Measurements from ENCODE around the gene TENT5C. TPM values are rescaled to one million over a fixed set of nuclear protein-coding genes. Genes with fewer than 3 reads are reported as not detected.

The TENT5C gene
- total RNA-seq, 2 donors from 2014 or later = 17.0 to 20.1 TPM

- Histone ChIP-seq H3K4me1 (peaks cover 0 to 31% of the 10 kb centered on the region in 2 donors), H3K36me3 (no peaks in the 10 kb centered on the region), H3K9me3 (no peaks in the 10 kb centered on the region), H3K4me3 (no peak overlapping the region), H3K27ac (no peak overlapping the region), H3K27me3 (no peaks in the 10 kb centered on the region)
- TF ChIP-seq, protein P1, sequence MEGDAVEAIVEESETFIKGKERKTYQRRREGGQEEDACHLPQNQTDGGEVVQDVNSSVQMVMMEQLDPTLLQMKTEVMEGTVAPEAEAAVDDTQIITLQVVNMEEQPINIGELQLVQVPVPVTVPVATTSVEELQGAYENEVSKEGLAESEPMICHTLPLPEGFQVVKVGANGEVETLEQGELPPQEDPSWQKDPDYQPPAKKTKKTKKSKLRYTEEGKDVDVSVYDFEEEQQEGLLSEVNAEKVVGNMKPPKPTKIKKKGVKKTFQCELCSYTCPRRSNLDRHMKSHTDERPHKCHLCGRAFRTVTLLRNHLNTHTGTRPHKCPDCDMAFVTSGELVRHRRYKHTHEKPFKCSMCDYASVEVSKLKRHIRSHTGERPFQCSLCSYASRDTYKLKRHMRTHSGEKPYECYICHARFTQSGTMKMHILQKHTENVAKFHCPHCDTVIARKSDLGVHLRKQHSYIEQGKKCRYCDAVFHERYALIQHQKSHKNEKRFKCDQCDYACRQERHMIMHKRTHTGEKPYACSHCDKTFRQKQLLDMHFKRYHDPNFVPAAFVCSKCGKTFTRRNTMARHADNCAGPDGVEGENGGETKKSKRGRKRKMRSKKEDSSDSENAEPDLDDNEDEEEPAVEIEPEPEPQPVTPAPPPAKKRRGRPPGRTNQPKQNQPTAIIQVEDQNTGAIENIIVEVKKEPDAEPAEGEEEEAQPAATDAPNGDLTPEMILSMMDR (IDR thresholded peaks at IDR 0.05) = no peak
- DNase-seq (ENCODE audit: low spot score) = no peak
Measured at GRCh38 chr1:117656202-117656641, 50.4 kb downstream of the TENT5C start.

DNA sequence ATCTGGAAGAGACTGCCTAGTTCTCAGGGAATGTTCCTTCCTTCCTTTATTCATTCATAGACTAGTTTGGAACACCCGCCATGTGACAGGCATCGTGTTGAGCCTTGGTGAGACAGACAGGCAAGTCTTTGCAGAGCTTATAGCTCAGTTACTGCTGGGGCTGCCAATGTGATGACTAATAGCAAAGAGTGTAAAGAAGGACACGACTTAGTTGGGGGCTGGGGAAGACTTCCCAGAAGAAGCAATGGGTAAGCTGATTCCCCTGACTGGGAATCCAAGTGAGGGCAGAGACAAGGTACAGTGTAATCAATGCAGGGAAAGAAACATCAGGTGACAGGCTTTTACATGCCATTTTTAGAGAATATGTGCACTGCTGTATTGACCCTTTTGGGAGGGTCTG is 51.2 kb downstream of the TENT5C start:
- H3K9me3 ChIP-seq = no peaks in the 10 kb centered on the region
- no peak for DNase-seq (ENCODE audit: low spot score)
- H3K27ac ChIP-seq = no peak overlapping the region
- peaks cover 0 to 31% of the 10 kb centered on the region in 2 donors for H3K4me1 ChIP-seq
- no peaks in the 10 kb centered on the region for H3K36me3 ChIP-seq
- H3K27me3 ChIP-seq = no peaks in the 10 kb centered on the region
- no peak overlapping the region for H3K4me3 ChIP-seq
- TF ChIP-seq, protein P1 (IDR thresholded peaks at IDR 0.05) = no peak

DNA sequence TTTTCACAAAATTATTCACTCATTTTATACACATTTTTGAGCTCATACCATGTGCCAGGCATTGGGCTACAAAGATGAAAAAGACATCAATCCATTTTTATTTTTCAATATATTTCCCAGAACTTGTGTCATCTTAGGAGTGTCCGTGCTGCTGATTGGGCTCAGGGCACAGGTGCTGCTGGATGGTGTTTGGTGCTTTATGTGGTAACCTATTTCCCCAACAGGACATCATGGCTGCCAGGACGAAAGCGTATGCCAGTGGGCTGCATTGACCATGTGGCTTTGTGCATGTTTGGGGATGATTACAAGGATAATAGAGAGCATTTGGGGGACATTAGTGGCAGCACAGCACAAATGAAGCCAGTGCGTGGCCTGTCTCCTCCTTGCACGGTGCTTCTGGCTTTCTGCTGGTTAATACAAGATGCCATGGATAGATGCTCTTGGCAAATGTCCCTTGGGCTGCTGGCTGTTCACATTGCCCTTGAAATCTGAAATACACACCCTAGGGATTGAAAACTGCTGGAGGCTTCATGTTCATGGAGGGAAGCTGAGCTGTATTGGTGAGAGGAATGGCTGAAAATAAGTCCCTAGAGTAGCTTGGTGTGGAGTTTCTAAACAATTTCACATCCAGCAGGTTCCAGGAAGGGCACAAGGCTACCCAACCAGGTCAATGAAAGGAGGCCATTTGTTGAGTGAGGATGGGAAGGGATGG is 52.3 kb downstream of the TENT5C start:
- Histone ChIP-seq H3K9me3 (no peaks in the 10 kb centered on the region), H3K36me3 (no peaks in the 10 kb centered on the region), H3K4me3 (no peak overlapping the region), H3K27me3 (no peaks in the 10 kb centered on the region), H3K4me1 (peaks cover 0 to 31% of the 10 kb centered on the region in 2 donors), H3K27ac (no peak overlapping the region)
- DNase-seq (ENCODE audit: low spot score) = no peak
- TF ChIP-seq, protein P1 (IDR thresholded peaks at IDR 0.05) = no peak

- no peak overlapping the region for H3K4me3 ChIP-seq
- no peaks in the 10 kb centered on the region for H3K36me3 ChIP-seq
- H3K4me1 ChIP-seq = peaks cover 0 to 31% of the 10 kb centered on the region in 2 donors
- H3K27ac ChIP-seq = no peak overlapping the region
- no peaks in the 10 kb centered on the region for H3K27me3 ChIP-seq
- TF ChIP-seq, protein P1 (IDR thresholded peaks at IDR 0.05) = no peak
- H3K9me3 ChIP-seq = no peaks in the 10 kb centered on the region
- no peak for DNase-seq (ENCODE audit: low spot score)
Measured at GRCh38 chr1:117658676-117659075, 52.8 kb downstream of the TENT5C start.

GRCh38 chr1:117659550-117660270 is 53.9 kb downstream of the TENT5C start:
- TF ChIP-seq, protein P1 (IDR thresholded peaks at IDR 0.05) = no peak
- Histone ChIP-seq H3K36me3 (no peaks in the 10 kb centered on the region), H3K4me1 (peaks cover 0 to 27% of the 10 kb centered on the region in 2 donors), H3K4me3 (no peak overlapping the region), H3K9me3 (no peaks in the 10 kb centered on the region), H3K27ac (no peak overlapping the region), H3K27me3 (no peaks in the 10 kb centered on the region)
- DNase-seq (ENCODE audit: low spot score) = no peak

All from right atrium auricular region (tissue), 2 donors.